ENCODE data around the gene GALNT17.
"Not testable (repeated sequence)": the region's sequence is repeated elsewhere in the genome, so short reads cannot be mapped to it uniquely, and the experiment has no call there.

GALNT17 gene

GRCh38 chr7:71733107-71733870, 601.3 kb downstream of the GALNT17 start:
- peaks cover 2% of the 10 kb centered on the region for H3K4me1 Mint-ChIP-seq (ENCODE audit: low read depth)
- H3K27ac Mint-ChIP-seq: no peak overlapping the region
- peaks cover 4% of the 10 kb centered on the region for H3K27me3 Mint-ChIP-seq
- H3K36me3 Mint-ChIP-seq (ENCODE audit: low read depth): no peaks in the 10 kb centered on the region
- H3K9me3 Mint-ChIP-seq: no peaks in the 10 kb centered on the region
- H3K4me3 Mint-ChIP-seq: no peak overlapping the region
- peak; percentile 76 for DNase-seq

DNA sequence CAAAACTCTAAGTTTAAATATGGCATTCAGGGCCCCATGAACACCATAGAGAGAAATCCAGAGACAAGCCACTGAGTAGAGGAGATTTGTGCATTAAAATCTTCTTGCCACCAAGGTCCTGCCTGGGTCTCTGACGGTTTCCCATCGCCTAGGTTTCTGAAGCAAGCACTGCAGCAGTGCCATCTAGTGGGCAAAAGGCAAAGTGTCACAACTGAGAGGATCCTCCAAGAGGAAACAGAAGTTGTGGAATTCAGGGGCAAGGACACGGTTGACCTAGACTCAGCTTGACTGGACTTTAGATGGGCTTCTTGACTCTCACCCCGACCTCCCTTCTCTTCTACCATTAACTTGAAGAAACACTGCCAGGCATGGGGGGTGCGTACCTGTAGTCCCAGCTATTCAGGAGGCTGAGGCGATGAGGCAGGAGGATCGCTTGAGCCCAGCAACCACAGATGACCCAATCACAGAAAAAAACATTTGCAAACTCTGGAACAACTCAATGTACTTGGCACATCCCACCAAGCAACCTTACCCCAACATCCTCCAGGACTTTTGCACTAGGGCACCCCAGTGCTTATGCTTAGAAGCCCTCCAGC, 604.1 kb downstream of the GALNT17 start:
- H3K9me3 Mint-ChIP-seq: no peaks in the 10 kb centered on the region

DNA sequence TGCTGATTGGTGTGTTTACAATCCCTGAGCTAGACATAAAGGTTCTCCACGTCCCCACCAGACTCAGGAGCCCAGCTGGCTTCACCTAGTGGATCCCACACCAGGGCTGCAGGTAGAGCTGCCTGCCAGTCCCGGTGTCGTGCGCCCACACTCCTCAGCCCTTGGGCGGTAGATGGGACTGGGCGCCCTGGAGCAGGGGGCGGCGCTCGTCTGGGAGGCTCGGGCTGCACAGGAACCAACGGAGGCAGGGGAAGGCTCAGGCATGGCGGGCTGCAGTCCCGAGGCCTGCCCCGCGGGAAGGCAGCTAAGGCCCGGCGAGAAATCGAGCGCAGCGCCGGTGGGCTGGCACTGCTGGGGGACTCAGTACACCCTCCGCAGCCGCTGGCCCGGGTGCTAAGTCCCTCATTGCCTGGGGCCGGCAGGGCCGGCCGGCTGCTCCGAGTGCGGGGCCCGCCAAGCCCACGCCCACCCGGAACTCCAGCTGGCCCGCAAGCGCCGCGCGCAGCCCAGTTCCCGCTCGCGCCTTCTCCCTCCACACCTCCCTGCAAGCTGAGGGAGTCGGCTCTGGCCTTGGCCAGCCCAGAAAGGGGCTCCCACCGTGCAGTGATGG, 606.1 kb downstream of the GALNT17 start:
- not testable (repeated sequence) for H3K4me3 Mint-ChIP-seq; H3K4me1 Mint-ChIP-seq (ENCODE audit: low read depth); H3K9me3 Mint-ChIP-seq; H3K27ac Mint-ChIP-seq; H3K27me3 Mint-ChIP-seq; H3K36me3 Mint-ChIP-seq (ENCODE audit: low read depth); DNase-seq

More for the DNA sequence above, 604.1 kb downstream of the GALNT17 start:
- DNase-seq: peak; percentile 42
- no peak overlapping the region for H3K4me3 Mint-ChIP-seq
- peaks cover 2% of the 10 kb centered on the region for H3K4me1 Mint-ChIP-seq (ENCODE audit: low read depth)
- H3K27me3 Mint-ChIP-seq: peaks cover 4% of the 10 kb centered on the region
- no peak overlapping the region for H3K27ac Mint-ChIP-seq
- no peaks in the 10 kb centered on the region for H3K36me3 Mint-ChIP-seq (ENCODE audit: low read depth)

GRCh38 chr7:71739520-71740173, 607.7 kb downstream of the GALNT17 start:
- no peak for DNase-seq
- H3K4me3 Mint-ChIP-seq: no peak overlapping the region
- no peaks in the 10 kb centered on the region for H3K27me3 Mint-ChIP-seq
- peaks cover 7% of the 10 kb centered on the region for H3K9me3 Mint-ChIP-seq
- H3K27ac Mint-ChIP-seq: no peak overlapping the region
- no peaks in the 10 kb centered on the region for H3K36me3 Mint-ChIP-seq (ENCODE audit: low read depth)
- H3K4me1 Mint-ChIP-seq (ENCODE audit: low read depth): no peaks in the 10 kb centered on the region

DNA sequence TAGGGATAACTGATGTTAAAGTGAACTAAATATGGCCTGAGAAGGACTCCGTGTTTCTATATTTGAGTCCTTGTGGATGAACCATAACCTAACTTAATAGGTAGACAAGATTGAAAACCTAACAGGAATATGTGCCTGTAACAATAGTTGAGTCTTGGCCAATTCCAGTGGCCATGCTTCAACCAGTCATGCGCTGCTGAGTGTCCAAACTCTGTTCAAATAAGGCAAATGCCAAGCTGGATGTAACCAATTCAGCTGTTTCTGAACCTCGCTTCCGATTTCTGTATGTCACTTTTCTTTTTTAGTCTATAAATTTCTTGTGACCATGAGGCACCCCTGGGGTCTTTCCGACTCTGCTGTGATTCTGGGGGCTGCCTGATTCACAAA, 608.2 kb downstream of the GALNT17 start:
- Mint-ChIP-seq H3K4me3 (no peak overlapping the region), H3K9me3 (peaks cover 7% of the 10 kb centered on the region), H3K4me1 (ENCODE audit: low read depth) (no peaks in the 10 kb centered on the region), H3K27me3 (no peaks in the 10 kb centered on the region), H3K36me3 (ENCODE audit: low read depth) (no peaks in the 10 kb centered on the region), H3K27ac (no peak overlapping the region)
- DNase-seq: no peak

DNA sequence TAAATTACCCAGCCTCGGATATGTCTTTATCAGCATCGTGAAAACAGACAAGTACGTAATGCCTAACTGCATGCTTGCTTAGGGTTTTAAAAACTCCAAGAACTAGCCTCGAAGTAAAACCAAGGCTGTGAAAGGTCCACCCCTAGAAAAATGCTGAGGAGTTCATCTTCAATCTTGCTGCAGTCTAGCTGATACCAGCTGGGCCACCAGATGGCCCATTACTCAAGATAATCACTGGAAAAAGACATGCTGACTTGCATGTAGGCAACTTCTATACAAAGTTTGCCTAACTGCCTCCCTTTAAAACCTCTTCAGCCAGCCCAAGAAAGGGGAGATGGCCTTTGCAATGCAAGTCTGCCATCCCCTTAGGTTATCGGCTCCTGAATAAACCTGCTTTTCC, 614.1 kb downstream of the GALNT17 start:
- H3K36me3 Mint-ChIP-seq (ENCODE audit: low read depth): no peaks in the 10 kb centered on the region
- no peak for DNase-seq
- H3K4me1 Mint-ChIP-seq (ENCODE audit: low read depth): no peaks in the 10 kb centered on the region
- H3K4me3 Mint-ChIP-seq: no peak overlapping the region
- peaks cover 6% of the 10 kb centered on the region for H3K27me3 Mint-ChIP-seq
- no peak overlapping the region for H3K27ac Mint-ChIP-seq
- peaks cover 12% of the 10 kb centered on the region for H3K9me3 Mint-ChIP-seq

- H3K36me3 Mint-ChIP-seq (ENCODE audit: low read depth): no peaks in the 10 kb centered on the region
- peaks cover 5% of the 10 kb centered on the region for H3K9me3 Mint-ChIP-seq
- H3K4me1 Mint-ChIP-seq (ENCODE audit: low read depth): no peaks in the 10 kb centered on the region
- H3K27ac Mint-ChIP-seq: no peak overlapping the region
- H3K27me3 Mint-ChIP-seq: peaks cover 34% of the 10 kb centered on the region
- DNase-seq: no peak
- H3K4me3 Mint-ChIP-seq: no peak overlapping the region
These were observed 618.3 kb downstream of the GALNT17 start for GRCh38 chr7:71750290-71750689.

GRCh38 chr7:71752171-71752935, 620.4 kb downstream of the GALNT17 start:
- H3K9me3 Mint-ChIP-seq: peaks cover 14% of the 10 kb centered on the region
- no peaks in the 10 kb centered on the region for H3K36me3 Mint-ChIP-seq (ENCODE audit: low read depth)
- H3K4me3 Mint-ChIP-seq: no peak overlapping the region
- no peaks in the 10 kb centered on the region for H3K4me1 Mint-ChIP-seq (ENCODE audit: low read depth)
- peak; percentile 56 for DNase-seq
- peaks cover 34% of the 10 kb centered on the region for H3K27me3 Mint-ChIP-seq
- no peak overlapping the region for H3K27ac Mint-ChIP-seq

- H3K4me3 Mint-ChIP-seq: no peak overlapping the region
- no peaks in the 10 kb centered on the region for H3K4me1 Mint-ChIP-seq (ENCODE audit: low read depth)
- H3K27me3 Mint-ChIP-seq: peaks cover 34% of the 10 kb centered on the region
These were observed 621.3 kb downstream of the GALNT17 start for GRCh38 chr7:71753236-71753635.

DNA sequence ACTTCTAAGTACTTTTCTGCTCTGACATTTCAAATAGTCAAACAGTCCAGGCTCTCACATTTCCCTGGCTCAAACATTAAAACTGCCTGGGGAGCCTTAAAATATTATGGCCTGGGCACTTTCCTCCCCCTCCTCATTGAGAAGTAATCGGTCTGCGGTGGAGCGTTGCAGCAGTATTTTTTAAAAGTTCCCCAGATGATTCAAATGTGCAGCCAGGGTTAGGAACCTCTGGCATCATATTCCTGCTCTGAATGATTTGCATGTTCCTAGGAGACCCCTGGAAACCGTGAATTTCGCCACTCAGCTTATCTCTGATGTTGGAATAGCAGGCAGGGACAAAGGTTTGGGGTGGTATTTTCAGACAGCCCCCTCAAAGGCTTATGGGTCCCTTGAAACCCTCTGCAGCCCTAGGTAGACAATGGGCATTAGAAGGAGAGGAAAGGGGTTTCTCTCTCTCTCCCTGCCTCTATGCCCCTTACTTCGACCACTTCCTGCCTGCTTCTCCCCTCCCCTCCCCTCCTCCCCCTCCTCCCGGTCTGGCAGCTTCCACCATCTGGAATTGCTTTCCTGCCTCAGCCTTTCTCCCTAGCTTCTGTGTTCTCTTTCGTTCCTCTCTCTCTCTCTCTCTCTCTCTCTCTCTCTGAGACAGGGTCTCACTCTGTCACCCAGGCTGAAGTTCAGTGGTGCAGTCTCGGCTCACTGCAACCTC, 622.2 kb downstream of the GALNT17 start:
- H3K4me1 Mint-ChIP-seq (ENCODE audit: low read depth): no peaks in the 10 kb centered on the region
- peaks cover 15% of the 10 kb centered on the region for H3K9me3 Mint-ChIP-seq
- DNase-seq: no peak
- no peak overlapping the region for H3K4me3 Mint-ChIP-seq
- no peaks in the 10 kb centered on the region for H3K36me3 Mint-ChIP-seq (ENCODE audit: low read depth)
- H3K27me3 Mint-ChIP-seq: peaks cover 34% of the 10 kb centered on the region
- no peak overlapping the region for H3K27ac Mint-ChIP-seq

More at GRCh38 chr7:71753236-71753635, 621.3 kb downstream of the GALNT17 start:
- DNase-seq: no peak
- Mint-ChIP-seq H3K9me3 (peaks cover 14% of the 10 kb centered on the region), H3K36me3 (ENCODE audit: low read depth) (no peaks in the 10 kb centered on the region), H3K27ac (no peak overlapping the region)

DNA sequence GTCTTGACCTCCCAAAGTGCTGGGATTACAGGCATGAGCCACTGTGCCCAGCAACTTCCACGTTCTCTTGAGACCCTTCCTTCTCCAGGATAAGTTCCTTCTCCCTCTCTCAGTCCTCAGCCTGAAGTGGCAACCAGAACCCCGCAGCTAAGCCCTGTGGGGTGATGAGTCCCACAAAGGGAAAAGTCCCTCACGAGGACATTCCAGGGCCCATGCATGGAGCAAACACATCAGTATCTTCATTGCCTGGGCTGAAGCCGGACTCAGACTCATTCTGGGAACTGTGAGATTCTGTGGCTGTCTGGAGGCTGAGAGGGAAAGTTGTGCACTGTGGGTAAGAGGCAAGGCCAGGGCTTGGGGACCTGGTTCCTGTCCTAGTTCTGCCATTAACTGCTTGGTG, 622.9 kb downstream of the GALNT17 start:
- Mint-ChIP-seq H3K4me1 (ENCODE audit: low read depth) (no peaks in the 10 kb centered on the region), H3K36me3 (ENCODE audit: low read depth) (no peaks in the 10 kb centered on the region), H3K4me3 (no peak overlapping the region), H3K27me3 (peaks cover 34% of the 10 kb centered on the region), H3K9me3 (peaks cover 11% of the 10 kb centered on the region), H3K27ac (no peak overlapping the region)
- DNase-seq: no peak

DNA sequence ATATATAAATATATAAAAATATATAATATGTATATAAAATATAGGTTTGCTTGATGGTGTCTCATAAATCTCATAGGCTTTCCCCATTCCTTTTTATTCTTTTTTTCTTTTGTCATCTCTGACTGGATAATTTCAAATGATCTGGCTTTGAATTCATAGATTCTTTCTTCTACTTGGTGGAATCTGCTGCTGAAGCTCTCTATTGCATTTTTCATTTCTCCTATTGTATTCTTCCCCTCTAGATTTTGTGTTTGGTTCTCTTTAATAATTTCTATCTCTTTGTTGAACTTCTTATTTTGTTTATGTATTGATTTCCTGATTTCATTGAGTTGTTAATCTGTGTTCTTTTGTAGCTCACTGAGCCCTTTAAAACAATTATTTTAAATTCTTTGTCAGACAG, 629.4 kb downstream of the GALNT17 start:
- no peaks in the 10 kb centered on the region for H3K27me3 Mint-ChIP-seq
- H3K4me1 Mint-ChIP-seq (ENCODE audit: low read depth): no peaks in the 10 kb centered on the region
- H3K36me3 Mint-ChIP-seq (ENCODE audit: low read depth): no peaks in the 10 kb centered on the region
- H3K9me3 Mint-ChIP-seq: peaks cover 34% of the 10 kb centered on the region
- no peak overlapping the region for H3K4me3 Mint-ChIP-seq
- no peak overlapping the region for H3K27ac Mint-ChIP-seq
- DNase-seq: no peak

All from activated T-cell treated with anti-CD3 and anti-CD28 coated beads, Interleukin-2, amount 50 U/mL, for 24 hours (primary cell).